GF-D8 (cell line): ENCODE data around the gene NDUFS2.
A peak's percentile ranks its signal among the peaks of the same experiment; 100 is the strongest.

Source experiments
- DNase-seq: peaks from one replicate; lab custom pipeline; 2025; lab: John Stamatoyannopoulos, UW

The NDUFS2 gene

DNA sequence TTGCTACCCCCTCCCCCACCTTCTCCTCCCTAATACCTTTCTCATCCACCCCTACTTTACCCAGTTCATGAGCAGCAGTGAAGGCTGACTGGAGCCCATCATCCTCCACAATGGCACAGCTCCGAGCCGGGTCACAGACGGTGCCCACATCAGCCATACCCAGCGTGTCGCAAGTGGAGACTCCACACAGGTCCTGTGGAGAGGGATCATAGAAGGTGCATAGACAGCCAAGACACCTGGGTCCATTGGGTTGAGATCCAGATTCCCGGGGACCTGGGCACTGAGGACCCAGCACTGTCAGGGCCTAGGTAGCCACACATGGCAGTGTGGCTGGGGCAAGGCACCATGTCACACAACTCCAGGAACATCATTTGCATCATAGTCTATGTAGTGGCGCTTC is 6.1 kb upstream of the NDUFS2 start:
- DNase-seq = no peak

DNA sequence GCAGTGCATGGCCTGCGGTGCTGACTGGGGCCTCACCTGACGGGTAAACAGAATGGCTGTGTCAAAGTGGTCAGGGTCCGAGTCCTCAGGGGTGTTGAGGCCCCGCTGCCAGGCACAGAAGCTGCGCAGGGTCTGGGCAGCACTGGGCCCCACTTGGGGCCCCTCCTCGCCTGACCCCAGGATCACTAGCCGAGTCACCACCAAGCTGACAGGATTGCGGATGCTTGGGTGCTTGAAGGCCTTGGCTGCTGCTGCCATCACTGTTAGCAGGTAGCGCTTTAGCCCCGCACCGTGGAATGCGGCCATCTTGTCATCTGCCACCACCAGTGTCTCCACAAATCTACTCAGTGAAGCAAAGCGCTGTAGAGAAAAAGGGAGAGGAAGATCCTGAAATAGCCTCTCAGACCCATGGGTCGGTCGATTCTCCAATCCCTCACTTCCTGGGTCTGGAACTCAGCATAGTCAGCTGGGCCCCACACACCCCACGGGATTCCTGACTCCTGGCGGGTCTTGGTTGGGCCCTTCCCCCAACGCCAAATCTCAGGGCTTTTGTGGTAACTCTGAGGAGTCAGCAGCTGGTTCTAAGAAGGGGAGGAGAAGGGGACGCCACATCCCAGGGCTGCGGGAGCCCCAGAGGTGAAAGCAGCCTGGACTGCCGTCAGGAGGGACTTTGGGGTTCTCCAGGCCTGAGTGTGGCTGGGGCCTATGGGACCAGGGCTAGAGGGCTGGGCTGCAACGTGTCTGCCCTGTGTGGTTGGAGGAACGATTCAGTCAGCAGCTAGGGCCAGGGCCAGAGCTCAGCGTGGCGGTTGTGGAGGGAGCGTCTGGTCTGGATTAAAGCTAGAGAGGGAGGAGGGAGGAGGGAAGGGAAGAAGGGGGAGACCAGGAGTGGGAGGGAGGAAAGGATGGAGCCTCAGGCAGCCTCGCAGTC is 5.4 kb upstream of the NDUFS2 start:
- DNase-seq = no peak

DNA sequence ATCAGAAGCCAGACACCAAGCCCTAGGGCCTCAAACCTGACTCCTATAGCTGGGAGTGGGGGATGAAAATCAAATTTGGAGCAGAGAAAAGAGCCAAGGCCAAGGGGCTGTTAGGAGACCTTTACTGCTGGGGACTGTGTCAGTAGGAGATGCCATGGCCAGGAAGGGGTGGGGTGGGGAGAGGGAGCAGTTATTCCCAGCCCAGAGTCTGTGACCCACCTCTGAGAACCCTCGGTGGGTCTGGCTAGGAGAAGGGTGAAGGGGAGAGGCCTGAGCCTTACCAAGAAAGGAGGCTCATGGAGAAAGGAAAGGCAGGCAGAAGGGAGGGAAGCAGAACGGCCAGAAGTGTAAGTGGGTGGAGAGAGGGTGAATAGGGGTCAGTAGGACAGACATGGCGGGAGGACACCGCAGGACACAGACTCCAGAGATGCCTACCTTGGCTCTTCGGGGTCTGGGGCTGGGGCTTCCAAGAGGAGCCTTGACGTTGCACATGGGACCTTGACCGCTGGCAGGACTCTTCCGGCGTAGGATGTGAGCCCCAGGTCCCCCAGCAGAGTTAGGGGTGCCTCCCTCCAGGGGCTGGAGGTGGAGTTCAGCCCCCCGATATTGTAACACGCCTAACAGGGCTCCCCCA is 4.5 kb upstream of the NDUFS2 start:
- DNase-seq = no peak

DNA sequence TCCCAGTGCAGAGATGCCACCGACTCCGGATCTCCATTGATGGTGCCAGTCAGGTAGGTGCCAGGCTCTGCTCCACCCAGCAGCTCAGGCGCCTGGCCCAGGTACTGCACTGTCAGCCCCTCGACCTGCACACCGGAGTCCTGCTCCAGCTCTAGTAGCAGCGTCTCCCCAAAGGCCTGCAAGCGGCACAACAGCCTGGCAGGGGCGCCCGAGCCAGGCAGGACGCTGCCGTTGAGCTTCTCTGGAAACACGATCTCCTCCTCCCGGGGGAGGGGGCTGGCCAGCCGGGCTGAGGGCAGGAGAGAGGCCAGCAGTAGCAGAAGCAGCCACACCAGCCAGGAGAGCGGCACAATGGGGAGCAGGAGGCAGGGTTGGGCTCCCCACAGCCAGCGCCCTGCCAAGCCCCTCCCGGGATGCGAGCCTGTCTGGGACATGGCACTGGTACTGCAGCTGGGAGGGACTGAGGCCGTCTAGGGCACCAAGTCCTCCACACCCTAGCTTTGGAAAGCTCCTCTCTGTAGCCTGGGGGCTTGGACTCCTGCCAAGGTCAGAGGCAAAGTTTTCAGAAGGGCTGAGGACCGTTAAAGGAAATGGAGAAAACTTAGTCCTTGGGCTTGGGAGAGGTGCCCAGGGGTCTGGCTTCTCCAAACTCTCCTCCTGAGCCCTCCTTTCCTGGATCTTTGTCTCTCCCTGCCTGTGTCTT is 3.8 kb upstream of the NDUFS2 start:
- no peak for DNase-seq

DNA sequence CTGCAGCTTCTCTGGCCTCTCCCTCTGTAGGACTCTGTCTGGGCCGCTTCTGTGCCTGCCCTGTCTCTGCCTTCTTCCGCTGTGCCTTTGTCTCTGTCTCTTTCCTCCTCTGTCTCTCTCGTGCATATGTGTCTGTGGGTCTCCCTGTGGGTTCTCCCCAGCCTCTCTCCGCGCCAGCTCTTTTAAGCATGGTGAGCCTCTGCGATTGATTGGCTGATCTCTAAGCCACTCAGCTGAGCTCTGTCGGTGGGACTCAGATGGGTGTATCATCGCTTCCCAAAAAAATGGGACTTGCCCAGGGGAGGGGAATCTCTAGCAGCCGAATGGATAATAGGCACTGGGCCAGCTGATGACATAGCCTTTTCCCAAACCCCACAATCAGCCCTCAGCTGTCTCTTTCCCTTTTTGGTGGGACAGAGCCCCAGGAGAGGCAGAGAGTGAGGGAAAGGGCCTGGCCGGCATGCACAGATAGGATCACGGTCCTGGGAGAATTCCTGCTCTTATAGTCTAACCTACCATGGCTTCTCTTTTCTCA is 3.2 kb upstream of the NDUFS2 start, which contains the start of gene ADAMTS4:
TSS of gene ADAMTS4 (minus strand) at position 158 of the 535 bp plus-strand sequence. CDS start 427 bp downstream, outside the sequence.
- DNase-seq = no peak

DNA sequence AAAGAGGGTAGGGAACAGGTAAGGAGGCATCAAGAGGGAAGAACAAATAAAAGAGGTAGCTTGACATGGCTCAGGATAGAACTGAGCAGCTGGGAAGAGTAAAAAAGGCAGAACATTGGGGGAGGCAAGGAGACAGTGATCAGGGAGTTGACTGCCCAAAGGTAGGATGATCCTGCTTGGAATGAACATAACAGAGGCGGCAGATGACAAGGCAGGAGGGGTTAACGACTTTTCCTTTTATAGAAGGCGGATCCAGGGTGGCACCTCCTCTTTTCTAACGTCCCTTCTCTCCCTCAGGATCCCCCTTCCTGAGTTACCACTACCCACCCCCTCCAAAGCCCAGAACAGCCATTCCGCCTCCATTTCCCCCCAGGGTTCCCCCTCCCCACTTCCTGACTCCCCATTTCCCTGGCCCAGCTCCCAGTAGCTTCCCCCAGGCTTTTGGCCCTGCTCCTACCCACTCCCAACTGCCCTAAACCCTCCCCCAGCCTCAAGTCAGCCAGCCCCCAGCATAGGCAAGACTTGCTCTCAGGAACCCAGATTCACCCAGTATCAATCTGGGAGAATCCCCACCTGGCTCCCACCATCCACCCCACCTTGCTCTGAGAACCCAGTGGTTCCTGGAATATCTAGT is 2.5 kb upstream of the NDUFS2 start:
- DNase-seq = no peak

DNA sequence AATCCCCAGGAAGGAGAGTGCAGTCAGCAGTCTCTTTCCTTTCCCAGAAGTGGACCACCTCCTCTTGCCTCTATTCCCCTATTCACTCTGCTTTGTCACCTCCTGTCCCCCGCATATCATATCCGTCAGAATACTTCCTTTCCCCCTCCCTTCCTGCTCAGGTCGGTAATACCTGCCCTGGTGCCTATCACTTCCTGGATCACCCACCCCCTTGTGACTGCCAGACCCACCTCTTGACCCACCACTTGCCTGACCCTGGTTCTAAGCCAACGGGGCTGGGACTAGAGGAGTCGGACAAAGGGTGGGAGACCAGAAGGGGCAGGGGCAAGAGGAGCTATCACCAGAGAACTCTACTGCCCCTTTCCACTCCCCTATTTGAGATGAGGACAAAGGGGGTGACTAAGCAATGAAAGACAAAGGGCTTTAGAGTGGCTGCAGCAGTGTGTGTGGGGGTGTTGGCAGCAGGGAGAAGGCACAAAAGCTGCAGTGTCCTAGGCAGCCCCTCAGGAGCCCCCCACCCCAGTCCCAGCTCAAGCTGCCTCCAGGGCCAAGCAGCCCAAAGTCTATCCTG is 1.7 kb upstream of the NDUFS2 start:
- no peak for DNase-seq

DNA sequence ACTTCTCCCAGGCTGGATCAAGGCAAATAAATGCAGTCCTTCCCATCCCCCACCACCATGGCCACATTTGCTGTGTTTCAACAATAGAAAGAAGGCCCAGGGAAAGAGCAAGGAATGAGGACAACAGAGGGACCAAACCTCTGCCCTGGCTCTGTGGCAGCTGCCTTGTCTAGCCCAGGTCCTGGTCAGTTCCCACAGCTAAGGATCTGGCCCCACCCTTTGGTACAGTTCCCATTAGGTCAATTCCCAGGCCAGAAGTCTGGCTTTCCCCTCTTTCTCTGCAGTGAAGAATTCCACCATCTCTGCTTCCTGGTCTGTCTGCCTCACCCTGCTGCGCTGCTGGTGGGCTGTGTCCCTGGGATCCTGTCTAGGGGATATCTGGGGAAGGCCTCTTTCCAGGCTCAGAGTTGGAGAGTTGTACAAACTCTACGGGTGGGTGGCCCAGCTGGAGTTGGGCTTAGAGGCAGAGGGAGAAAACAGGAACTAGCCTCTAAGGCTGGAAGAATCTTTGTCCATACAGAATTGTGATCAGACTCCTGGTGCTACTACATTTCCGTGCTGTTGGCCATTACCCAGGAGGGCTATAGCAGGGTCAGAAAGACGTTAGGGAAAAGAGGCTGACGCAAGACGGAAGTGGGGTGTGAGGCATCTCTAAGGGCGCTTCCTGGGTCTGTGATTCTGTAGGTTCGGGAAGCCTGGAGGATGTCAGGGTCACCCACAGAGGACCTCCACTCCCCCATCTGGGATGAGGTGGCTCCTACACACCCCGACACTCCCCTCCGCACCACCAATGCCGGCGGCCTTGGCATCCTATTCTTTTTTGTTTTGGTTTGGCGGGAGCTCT is 953 bp upstream of the NDUFS2 start:
- DNase-seq = peak; percentile 57

DNA sequence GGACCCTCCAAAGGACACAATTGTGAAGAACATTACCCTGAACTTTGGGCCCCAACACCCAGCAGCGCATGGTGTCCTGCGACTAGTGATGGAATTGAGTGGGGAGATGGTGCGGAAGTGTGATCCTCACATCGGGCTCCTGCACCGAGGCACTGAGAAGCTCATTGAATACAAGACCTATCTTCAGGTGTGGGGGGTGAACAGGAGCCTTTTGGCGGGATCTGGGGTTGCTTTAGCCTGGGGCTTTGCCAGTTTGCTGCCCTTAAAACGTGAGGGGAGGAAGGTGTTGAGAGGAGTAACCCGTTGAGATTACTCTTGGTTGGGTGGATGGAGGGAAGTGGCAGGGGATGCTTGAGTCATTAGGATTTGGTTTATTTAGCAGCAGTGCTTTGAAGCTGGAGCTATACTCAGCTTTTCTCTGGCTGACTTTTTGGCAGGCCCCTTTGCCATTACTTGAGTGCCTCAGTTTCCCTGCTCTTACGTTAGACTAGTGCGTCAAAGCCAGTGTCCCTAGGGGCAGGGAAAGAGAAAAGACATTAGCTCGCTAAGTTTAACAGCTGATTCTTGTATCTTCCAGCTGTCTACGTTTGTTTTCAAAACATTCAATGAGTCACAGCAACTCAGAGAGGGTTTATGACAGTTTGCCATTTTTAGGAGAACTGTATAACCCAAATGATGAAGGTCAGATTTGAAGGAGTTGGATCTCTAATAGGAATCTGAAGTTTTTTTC is 4.4 kb downstream of the NDUFS2 start:
- DNase-seq = no peak

DNA sequence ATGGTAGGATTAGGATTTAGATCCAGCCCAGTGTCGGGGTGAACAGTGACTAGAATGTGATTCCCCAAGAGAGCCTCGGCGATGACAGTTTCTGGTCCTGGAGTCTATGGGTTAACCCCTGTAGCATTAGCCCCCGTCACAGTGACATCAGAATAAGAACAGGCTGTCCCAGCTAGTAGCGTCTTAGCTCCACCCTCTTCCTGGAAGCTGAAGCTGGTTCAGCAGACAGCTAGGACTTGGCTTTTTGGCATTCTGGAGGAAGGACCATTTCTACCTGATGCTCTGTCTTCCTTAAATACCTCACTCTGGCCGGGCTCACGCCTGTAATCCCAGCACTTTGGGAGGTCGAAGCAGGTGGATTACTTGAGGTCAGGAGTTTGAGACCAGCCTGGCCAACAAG is 5.0 kb downstream of the NDUFS2 start:
- DNase-seq = no peak

DNA sequence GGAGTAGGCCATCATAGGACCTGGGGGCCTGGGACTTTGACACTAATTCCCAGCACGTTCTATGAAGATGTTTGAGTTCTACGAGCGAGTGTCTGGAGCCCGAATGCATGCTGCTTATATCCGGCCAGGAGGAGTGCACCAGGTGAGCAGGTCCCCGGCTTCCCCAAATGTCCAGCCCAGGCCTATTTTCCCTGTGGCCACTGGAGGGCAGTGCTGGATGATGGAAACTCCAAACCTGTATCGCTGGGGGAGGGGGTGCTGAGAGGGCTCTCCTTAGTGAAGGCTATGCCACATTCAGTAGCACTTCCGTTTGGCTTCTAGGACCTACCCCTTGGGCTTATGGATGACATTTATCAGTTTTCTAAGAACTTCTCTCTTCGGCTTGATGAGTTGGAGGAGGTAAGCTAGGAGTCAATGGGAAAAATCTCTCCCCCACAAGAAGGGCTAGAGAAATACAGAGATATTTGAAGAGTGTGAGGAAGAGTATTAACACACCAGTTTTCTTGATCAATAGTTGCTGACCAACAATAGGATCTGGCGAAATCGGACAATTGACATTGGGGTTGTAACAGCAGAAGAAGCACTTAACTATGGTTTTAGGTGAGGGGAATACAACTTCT is 7.7 kb downstream of the NDUFS2 start:
- DNase-seq = peak; percentile 36

DNA sequence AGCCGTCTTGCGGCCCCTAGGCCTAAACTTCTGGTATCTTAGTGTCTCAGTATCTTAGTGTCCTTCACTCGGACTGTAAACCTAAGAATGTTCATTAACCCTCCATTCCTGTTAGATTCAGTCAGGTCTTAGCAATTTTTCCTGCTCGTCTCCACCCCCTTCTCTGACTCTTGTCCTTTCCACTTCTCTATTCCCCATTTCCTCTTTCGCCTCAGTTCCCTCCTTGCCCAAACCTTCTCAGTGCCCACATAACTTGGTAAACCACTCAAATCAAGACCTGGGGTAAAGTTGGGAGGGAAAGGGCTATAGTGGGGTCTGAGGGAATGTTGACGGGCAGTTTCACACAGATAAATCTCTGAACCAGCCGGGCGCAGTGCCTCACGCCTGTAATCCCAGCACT is 12.2 kb downstream of the NDUFS2 start:
- no peak for DNase-seq

DNA sequence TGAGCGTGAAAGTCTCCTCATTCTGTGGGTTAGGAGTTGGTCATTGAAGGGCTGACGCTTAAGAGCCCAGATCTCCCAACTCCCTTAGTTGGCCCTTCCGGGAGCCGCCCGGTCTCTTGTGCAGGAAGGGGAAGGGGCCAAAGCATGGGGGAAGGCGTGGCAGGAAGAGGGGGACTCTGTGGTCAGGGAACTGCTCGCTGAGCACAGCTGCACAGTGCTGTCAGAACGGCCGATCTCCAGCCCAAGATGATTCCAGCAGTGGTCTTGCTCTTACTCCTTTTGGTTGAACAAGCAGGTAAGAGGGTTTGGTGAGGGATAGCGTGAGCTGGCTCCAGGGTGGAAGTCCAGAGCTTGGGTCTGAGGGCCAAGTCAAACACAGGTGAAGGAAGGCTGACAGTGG is 12.9 kb downstream of the NDUFS2 start, which contains the start of gene FCER1G:
TSS of gene FCER1G (plus strand) at position 220 of the 400 bp plus-strand sequence. CDS start at position 247, 27 bp downstream.
- peak; percentile 78 for DNase-seq

DNA sequence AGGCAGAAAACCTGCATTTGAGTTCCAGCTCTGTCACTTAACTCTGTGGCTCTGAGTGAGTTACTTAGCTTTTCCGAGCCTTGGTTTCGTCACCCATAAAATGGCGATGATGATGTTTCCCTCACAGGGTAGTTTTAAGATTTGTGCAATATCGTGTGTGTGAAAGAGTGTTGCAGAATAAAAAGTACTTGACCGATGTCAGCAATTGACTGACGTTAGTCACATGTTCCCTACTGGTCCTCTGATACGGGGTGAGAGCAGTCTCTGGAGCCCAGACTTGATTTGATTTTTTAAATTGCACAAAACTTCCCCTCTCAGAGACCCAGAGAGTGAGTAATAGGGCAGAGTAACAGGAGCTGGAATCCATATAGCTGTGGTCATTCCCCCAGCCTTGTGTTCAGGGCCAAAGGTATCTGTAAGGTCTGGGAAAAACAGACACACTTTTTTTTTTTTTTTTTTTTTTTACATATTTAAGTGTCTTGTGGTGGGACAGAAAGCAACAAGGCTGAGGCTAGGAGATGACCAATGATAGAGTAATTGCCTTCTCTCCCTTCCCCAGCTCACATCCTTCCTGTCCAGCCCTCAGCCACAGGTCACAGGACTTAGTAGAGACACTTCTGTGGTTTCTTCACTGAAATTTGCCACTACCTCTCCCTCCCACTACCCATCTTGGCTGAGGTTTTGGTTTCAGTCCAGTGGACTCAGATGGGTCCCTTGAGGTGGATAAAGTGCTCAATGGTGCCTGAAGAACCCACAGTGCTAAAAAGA is 15.0 kb downstream of the NDUFS2 start:
- DNase-seq = peak; percentile 68

DNA sequence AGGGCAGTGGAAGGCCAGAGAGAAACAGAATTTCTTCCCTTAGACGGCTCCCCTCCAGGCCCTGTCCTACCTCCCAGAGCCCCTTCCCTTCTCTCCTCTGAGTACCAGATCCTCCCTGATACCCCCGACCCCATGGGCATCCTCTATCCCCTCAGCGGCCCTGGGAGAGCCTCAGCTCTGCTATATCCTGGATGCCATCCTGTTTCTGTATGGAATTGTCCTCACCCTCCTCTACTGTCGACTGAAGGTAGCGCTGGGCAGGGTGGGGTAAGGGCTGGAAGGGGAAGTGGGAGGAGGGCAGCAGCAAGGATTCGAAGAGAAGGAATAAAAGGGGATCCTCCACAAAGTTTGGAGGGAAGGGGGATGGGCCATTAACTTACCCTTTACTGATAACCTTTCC is 15.7 kb downstream of the NDUFS2 start:
- DNase-seq = no peak

DNA sequence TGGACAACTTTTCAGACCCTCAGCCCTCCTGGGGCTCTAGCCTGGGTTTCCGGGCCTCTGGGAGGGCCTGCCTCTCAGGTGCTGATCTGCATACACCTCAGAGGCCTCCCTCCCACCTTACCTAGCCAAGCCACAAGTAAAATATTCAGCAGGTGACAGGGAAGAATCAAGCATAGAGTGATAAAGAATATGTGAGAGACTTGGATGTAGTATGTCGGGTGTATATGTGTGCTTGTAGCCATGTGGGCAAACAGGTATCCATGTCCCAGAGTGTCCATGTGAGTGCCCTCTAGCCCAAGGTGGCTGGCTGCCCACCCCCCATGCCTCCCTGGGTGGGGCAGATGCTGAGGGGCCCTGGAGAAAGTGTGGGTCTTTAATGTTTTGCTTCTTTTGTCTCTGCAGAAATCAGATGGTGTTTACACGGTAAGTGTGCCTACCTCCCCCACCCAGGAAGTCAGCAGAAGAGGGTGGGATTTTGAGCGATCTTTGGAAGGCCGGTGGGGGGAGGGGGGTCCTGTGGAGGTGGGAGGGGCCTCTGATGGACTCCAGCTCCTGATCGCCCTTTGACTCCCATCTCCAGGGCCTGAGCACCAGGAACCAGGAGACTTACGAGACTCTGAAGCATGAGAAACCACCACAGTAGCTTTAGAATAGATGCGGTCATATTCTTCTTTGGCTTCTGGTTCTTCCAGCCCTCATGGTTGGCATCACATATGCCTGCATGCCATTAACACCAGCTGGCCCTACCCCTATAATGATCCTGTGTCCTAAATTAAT is 16.3 kb downstream of the NDUFS2 start:
- no peak for DNase-seq

DNA sequence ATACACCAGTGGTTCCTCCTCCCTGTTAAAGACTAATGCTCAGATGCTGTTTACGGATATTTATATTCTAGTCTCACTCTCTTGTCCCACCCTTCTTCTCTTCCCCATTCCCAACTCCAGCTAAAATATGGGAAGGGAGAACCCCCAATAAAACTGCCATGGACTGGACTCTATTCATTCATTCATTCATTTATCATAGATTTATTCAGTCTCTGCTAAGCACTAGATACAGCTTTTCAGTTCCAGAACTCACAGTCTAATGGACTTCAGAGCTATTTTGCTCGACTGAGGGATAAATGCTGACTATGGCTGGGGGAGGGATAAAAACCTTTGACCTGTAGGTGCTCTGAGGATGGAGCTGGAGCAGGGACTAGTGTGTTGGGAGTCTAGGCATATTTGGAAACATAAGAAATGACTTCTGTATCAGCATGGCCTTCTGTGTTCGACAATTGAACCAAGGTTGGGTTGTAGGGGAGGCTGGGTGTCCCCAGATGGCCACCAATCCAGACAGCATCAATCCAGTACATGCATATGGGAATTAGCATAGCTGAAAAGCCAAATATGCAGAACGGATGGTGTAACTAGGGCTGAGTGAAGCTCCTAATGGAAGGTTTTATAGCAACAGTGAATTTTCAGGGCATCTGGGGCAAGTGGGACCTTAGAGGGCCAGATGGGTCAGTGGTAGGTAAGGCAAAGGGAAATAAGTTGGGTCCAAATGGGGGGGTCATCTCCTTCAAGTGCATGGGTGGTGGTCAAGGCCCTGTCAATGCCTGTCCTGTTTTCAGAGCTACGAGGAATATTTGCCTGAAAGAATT is 17.1 kb downstream of the NDUFS2 start:
- no peak for DNase-seq
